Body of pancreas (tissue), 4 donors: ENCODE results near the gene GALNTL6.
"Not testable (repeated sequence)": the region's sequence is repeated elsewhere in the genome, so short reads cannot be mapped to it uniquely, and the experiment has no call there.

Experiments
- CTCF ChIP-seq, 7 experiments: fragments of 450-650 bp in 4 of 7; fragments of 200-600 bp in 3 of 7; sonication (generic) in 3 of 7; IDR thresholded peaks; one replicate each; pipeline ENCODE4 v1.5.1; 2016 to 2019; ENCODE audit warnings: antibody characterized with exemption in 7 of 7
- POLR2A ChIP-seq, 3 donors: fragments of 450-650 bp; IDR thresholded peaks; one replicate each; pipeline ENCODE4 v1.6.1; 2016; ENCODE audit warnings: antibody characterized with exemption in 3 of 3, mild to moderate bottlenecking in 2 of 3

GRCh38 chr4:173021746-173022573 is 1208.8 kb downstream of the GALNTL6 start:
- TF ChIP-seq CTCF, POLR2A (IDR thresholded peaks at IDR 0.05): not testable (repeated sequence)
